Activated T-cell treated with anti-CD3 and anti-CD28 coated beads, Interleukin-2, amount 50 U/mL, for 1 hour (primary cell): ENCODE measurements around the gene MMADHC.

Source experiments
- DNase-seq: peaks from one replicate; pipeline ENCODE4 v3.0.0-alpha.2; 2020

The MMADHC gene

GRCh38 chr2:149544692-149545091 is 42.9 kb downstream of the MMADHC start:
- no peak for DNase-seq

GRCh38 chr2:149543845-149544244 is 43.7 kb downstream of the MMADHC start:
- DNase-seq = no peak

- DNase-seq = no peak
These were observed 47.4 kb downstream of the MMADHC start for GRCh38 chr2:149540138-149540537.

- DNase-seq = no peak
These were observed 49.3 kb downstream of the MMADHC start for GRCh38 chr2:149538138-149538833.

DNA sequence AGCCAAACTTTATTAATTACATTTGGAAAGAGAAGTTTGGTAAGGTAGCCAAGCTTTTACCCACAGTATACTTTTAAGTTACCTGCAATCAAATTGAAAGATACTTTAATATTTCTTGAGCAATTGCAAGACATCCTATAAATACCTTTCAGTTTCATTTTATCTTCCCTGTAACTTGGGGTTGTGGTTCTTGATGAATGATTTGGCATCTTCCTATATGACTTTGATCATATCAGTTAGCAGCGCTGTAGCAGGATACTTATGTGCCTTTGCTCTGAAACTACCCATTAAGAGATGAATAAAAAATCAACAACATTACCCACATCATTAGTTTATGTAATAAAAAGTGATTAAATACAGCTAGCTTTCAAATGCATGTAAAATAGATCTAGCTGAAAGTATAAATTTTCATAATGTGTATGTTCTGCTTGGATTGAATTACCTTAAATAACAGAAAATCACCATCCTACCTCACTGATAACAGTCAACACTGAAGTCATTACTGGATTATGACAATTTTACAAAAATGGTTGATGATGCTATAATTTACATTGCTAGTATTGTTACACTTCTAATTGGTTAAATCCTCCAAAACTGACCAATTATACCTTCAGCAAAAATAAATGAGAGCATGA is 50.4 kb downstream of the MMADHC start:
- DNase-seq = no peak

DNA sequence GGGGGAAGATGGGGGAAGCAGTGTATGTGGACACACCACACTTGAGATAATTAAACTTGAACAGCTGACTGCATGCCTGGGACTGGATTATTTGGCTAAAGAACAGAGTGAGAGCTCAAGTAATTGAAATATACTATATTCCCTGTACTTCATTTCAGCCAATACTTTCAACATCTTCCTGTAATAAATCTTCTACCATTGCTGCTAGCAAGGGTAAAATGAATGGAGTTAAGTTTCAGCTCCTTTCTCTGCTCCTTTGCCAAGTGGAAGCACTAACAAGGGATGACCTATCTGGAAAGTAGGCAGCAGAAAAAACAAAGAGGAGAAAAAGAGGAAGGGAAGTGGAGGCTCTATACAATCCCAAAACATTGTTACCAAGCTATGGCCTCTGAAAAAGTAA is 50.9 kb downstream of the MMADHC start:
- DNase-seq = no peak

- DNase-seq = no peak
These were observed 52.9 kb downstream of the MMADHC start for GRCh38 chr2:149534674-149535073.

DNA sequence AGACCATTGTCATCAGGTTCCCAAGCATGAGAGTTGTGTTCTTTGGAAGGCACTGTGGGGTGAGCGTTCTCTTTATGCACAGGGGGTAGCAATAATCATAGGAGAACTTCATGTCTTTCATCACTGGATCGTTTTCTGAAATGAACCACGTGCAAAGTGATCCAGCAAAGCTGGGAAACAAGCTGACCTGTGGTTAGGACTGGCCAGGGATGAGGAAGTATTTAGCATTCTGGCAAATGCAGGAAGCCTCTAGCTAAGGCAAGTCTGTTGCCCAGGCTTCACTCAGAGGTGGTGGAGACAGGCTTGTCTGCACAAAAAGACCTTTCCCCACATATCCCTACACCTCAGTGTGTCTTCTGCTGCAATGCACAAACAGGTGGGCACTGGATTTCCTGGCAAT is 58.6 kb downstream of the MMADHC start:
- no peak for DNase-seq

- no peak for DNase-seq
These were observed 59.4 kb downstream of the MMADHC start for GRCh38 chr2:149527998-149528755.

GRCh38 chr2:149526689-149527088 is 60.9 kb downstream of the MMADHC start:
- no peak for DNase-seq

DNA sequence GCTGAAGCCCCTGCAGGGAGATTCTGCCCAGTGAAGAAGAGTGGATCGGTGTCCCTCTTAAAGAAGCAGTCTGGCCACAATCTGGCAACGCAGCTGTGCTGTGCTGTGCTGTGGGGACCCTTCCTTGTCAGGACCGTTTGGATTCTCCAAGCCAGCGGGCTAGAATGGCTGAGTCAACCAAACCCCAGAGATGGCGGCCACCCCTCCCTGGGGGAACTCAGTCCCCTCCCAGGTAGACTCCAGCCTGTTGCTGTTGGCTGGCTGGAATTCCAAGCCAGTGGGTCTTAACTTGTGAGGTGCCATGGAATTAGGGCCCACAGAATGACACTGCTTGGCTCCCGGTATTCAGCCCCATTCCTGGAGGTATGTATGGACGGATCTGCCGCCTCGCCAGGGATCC is 62.3 kb downstream of the MMADHC start:
- DNase-seq = no peak
